Raji (cell line): Measurements from ENCODE around the gene DCLRE1B.

Experiments used
- POLR2A ChIP-seq: IDR thresholded peaks from 2 replicates; pipeline ENCODE4 v1.6.1; 2011; ENCODE audit warnings: low read depth, low read length, control low read depth; ENCODE audit not compliant: insufficient read depth

DCLRE1B gene

DNA sequence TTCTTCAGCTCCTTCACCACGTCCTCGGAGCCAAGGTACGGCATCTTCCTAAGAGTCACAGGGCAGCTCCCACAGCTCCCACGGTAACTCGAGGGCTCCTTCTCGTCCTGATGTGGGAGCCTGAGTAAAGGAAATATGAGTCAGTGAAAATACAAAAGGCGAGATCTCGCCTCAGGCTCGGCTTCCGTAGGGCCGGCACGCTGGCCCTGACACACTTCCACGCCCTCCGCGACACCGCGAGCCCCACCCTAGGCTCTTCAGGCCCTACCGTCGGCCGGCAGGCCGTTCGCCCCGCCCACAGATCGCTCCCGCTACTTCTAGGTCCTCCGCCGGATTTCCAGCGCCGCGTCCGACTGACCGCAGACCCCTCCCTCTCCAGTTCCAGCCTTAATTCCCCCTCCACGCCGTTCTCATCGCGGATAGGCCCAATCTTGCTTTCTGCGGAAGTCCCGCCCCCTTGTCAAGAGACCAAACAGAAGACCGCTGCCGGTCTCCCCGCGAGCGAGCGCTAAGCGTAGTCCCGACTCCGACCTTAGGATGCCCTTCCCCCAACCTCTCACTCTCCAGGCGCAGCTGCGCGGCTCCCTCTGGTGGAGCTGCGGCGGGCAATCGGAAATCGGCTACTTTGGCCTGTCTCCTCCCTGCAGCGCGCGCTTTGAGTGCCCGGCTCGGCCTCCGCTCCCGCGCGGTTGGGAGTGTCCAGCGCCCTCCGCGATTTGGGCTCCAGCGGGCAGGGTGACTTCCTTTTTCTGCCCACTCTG, at the start of gene DCLRE1B, which contains the start of gene AP4B1:
DCLRE1B (plus strand) TSS at position 653 of the 761 bp plus-strand sequence. CDS start 261 bp downstream, outside the sequence.
AP4B1 (minus strand) TSS at position 126 of the 761 bp plus-strand sequence; CDS start at position 44, 82 bp downstream.
- peak; percentile 76 for TF ChIP-seq POLR2A

DNA sequence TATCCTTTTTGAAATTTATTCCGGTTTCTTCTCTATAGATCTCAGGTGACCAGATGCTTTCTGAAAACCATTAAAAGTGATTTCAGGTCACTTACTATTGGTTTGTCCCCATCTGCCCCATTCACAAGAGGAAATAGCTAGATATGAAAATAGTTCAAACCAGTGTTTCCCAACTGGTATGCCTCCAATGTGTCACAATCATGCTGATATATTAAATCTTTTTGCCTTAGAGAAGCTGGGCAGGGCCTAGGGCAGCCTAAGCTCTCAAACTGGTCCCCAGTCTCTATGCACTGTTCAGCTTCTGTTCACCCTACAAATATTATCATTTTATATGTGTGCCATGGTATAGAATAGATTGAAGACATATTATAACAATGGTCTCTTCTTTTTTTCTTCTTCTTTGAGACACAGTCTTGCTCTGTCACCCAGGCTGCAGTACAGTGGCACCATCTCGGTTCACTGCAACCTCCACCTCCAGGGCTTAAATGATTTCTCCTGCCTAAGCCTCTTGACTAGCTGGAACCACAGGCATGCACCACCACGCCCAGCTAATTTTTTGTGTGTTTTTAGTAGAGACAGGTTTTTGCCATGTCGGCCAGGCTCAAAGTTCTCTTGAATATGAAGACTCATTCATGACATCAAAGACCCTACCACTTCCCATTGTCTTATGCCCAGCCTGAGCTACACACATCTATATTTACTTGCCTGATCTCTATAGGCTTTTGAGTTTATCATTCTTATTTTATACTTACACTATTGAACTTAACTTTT, 49.3 kb upstream of the DCLRE1B start:
- TF ChIP-seq POLR2A: no peak

DNA sequence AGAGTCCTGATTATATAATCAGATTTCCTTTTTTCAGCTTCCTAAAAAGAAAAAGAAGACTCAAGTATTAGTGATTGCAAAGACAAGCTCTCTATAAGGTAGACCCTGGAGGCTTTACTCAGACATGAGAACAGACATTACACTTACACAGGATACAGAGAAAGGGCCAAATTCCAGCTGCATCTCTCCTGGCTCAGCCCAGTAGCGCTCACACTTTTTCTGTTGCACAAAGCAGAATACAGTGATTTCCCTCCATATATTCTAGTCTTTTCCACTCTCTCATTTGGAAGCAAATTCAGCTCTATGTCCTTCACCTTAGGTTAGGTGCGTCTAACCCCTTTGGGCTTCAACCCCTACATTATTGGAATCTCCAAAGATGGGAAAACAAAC, 48.7 kb upstream of the DCLRE1B start:
- TF ChIP-seq POLR2A: no peak

DNA sequence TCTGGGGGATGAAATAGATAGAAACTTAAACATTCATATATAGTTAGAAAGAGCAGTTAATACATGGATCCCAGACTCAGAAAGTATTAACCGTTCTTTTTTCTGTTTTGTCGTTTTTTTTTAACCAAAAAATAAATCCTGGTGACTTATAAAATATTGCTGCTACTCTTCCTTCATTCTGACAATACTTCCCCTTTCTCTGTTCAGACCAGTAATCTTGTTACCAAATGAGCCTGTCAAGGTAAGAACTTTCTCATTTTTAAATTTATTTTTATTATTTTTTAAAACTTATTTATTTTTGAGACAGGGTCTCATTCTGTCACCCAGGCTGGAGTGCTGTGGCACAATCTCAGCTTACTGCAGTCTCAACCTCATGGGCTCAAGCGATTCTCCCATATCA, 47.4 kb upstream of the DCLRE1B start:
- TF ChIP-seq POLR2A: no peak

DNA sequence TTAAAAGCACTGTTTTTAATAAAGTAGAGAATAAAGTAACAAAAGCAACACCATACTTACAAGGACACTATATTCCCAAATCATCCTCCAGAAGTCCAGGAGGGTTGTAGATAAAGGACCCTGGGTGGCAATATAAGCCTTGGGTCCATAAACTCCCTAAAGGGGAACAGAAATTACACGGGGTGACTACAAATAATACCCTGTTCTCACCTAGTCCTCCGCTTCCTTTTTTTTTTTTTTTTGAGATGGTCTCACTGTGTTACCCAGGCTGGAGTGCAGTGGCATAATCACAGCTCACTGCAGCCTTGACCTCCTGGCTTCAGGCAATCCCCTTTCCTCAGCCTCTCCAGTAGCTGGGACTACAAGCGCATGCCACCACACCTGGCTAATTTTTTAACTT, 46.7 kb upstream of the DCLRE1B start:
- TF ChIP-seq POLR2A: no peak

DNA sequence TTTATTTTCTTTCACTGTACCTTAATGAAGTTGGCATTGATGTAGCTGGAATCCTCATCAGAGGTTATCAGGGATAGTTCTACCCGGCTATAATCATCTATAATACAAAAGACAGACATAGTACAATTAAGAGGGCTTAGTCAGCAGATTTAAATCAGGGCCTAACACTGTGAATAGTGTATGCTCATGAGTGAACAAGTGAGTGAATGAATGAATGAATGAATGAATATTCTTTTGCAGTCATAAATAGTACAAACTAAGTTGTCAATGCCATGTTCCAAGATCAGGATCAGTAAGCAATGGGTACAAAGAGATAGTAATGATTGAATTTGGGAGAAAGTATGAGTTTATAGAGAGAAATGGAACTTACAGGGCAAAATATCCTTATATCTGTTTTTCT, 46.1 kb upstream of the DCLRE1B start:
- TF ChIP-seq POLR2A: no peak

DNA sequence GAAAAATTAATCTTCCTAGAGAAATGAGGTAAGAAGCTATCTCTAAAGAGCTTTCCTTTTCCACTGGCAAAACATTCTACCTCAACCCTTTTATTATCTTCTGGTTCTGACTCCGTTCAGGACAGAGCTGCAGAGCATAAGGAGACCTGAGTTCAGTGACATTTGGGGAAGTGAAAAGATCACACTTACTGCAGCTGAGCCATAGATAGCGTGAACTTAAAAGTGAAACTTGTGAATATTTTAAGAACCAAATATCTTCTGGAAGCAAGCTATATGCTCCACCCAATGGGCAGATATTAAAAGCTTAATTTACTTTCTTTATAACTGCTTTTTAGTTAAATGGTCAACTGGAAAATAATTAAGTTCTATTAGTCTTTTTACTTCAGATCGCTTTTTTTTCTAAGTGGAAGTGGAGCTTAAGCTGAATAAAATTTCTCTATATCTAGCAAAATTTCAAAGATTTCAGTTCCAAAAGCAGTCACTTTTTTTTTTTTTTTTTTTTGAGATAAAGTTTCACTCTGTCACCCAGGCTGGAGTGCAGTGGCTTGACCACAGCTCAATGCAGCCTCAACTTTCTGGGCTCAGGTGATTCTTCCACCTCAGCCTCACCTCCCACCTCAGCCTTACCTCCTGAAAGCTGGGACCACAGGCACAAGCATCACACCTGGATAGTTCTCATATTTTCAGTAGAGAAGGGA, 45.5 kb upstream of the DCLRE1B start:
- TF ChIP-seq POLR2A: no peak

DNA sequence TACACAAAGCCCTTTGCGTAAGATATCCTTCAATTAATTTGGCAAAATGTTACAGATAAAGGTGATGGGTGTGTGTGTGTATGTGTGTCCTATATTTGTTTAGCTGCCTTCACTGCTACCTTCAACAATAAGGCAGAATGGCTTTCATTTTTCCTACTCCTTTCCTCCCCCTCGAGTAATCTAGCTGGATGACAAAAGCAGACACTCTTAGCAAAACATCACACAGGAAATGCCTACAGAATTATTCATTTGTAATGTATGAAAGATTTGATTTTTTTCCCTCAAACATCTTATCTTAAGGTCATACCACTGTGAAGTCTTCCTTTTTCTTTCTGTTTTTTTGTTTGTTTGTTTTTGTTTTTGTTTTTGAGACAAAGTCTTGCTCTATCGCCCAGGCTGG, 44.2 kb upstream of the DCLRE1B start:
- TF ChIP-seq POLR2A: no peak

DNA sequence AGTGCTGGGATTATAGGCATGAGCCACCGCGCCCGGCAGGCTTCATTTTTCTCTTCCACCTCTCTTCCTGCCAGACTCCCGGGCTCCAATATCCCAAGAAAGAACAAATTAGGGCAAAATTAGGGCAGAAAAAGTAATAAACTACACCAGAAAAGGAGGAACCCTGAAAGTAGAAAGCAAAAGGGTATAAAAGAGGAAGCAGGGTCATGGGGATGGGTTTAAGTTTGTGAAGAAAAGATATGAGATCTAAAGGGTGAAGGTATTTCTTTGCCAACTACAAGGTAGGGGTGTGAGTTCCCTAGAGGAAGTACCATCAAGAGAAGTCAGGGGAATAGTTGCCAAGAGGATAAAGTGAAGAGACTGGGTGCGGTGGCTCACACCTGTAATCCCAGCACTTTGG, 43.5 kb upstream of the DCLRE1B start:
- no peak for TF ChIP-seq POLR2A

DNA sequence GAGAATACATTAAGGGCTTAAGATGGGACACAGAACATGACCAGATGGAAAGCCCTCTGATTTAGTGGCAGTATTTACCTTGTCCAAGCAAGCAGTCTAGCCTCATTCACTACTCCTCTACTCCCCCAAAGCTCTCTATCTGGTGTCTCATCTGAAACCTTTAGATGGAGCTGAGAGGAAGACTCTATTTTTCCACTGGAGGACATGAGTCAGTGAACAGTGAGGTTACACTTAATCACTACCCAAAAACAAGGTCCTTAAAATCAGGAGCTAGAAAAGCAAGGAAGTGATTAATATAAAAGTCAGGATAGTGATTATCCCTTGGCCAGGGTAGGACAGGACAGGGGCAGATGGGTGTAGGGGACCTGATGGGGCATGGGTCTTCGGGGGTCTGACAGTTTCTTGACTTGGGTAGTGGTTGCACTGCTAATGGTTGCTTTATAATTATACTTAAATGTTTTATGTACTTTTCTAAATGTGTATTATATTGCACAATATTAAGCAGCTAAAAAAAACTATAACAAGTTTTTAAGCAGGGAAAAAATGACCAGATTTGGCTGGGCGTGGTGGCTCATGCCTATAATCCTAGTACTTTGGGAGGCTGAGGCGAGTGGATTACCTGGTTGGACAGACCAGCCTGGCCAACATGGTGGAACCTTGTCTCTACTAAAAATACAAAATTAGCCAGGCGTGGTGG, 36.6 kb upstream of the DCLRE1B start:
- no peak for TF ChIP-seq POLR2A

DNA sequence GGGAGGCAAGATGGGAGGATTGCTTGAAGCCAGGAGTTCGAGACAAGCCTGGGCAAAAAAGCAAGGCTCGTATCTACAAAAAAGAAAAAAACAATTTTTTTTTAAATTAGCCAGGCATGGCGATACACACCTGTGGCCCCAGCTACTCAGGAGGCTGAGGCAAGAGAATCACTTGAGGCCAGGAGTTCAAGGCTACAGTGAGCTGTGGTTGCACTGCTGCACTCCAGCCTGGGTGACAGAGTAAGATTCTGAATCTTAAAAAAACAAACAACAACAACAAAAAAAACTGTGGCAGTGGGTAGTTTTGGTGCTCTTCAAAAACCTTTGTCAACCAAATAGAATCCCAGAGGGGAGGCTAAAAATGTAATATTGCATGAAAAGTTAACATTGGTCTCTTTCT, 34.3 kb upstream of the DCLRE1B start:
- TF ChIP-seq POLR2A: peak; percentile 32; the same call in 1 of the 2 replicates

DNA sequence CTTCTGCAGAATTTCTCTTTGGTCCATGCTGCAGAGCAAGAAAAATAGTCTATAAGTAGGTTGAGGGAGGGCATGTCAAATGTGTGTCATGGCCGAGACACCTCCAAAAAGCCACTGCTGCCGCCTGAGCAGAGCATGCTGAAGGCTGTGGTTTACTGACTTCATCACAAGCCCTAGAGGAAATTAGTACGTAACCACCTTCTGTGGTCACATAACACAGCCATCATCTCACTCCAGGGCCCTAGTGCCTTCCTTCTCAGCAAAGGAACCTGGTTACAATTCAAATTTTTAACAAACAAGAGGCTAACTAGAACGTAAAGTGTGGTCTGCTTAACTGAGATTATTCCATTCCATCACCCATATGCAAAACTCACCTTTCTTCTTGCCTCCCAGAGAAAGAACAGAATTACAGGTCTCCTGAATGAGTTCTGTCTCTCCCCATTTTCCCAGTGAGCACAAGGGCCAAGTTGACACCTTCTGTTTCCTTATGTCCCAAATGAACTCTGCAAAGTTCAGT, 33.5 kb upstream of the DCLRE1B start, which contains the start of gene PTPN22:
PTPN22 (minus strand) TSS at position 116 of the 517 bp plus-strand sequence.
- TF ChIP-seq POLR2A: peak; percentile 97

DNA sequence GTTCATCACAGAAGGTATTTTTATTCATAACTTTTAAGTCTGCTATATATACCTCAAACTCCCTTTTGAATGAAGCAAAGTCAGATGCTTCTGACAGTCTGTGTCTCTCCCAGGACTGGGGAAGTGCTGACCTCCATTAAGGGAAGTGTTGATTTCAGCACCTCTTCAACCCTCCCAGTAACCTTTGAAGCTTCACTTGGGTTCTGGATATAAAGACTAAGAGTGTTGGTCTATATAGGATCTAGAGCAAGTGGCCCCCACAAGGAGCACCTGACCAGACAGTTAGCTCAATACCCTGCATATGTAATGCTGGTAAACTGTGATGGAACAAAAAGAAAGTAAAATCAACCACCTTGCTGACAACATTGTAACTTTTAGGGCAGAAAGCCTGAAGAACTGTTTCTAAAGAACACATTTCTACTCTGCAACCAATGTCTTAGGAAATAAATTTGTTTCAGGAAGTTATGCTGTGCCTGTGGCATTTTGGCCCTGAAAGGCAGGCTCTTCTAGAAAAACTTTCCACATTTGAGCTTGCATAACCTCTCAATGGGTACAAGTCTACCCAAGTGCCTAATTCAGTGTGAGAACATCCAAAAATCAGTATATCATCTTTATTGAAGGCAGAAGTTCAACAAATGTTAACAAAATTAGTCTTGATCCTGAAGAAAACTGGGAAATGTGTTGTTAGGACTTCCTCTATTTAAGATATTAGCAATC, 32.7 kb upstream of the DCLRE1B start:
- no peak for TF ChIP-seq POLR2A
